Endodermal cell (in vitro differentiated cells): ENCODE results near the gene MAP3K21. TPM values are rescaled to one million over a fixed set of nuclear protein-coding genes. Genes with fewer than 3 reads are reported as not detected.

Experiments
- DNase-seq: peaks from one replicate; pipeline ENCODE4 v3.0.0-alpha.2; 2017
- H3K27ac ChIP-seq: 2 replicates; pipeline ENCODE4 v1.5.1; 2013; ENCODE audit warnings: mild to moderate bottlenecking, low read depth, low read length, moderate library complexity
- H3K27me3 ChIP-seq: 2 replicates; pipeline ENCODE4 v1.6.1; 2013; ENCODE audit warnings: mild to moderate bottlenecking, low read length, moderate library complexity; ENCODE audit not compliant: insufficient read depth, control insufficient read depth, poor library complexity, severe bottlenecking
- H3K36me3 ChIP-seq: 2 replicates; pipeline ENCODE4 v1.7.0; 2013; ENCODE audit warnings: mild to moderate bottlenecking, low read length, moderate library complexity; ENCODE audit not compliant: control insufficient read depth, insufficient read depth
- H3K4me1 ChIP-seq: one replicate; pipeline ENCODE4 v1.7.0; 2013; ENCODE audit warnings: low read length; ENCODE audit not compliant: control insufficient read depth, insufficient read depth
- H3K4me3 ChIP-seq: 2 replicates; pipeline ENCODE4 v1.5.1; 2013; ENCODE audit warnings: mild to moderate bottlenecking, low read length, moderate library complexity
- H3K9ac ChIP-seq: 2 replicates; pipeline ENCODE4 v1.6.1; 2013; ENCODE audit warnings: mild to moderate bottlenecking, low read length, moderate library complexity; ENCODE audit not compliant: poor library complexity, severe bottlenecking; ENCODE audit errors: extremely low read depth
- H3K9me3 ChIP-seq: 2 replicates; pipeline ENCODE4 v1.6.1; 2013; ENCODE audit warnings: mild to moderate bottlenecking, low read length, moderate library complexity; ENCODE audit not compliant: control insufficient read depth
- H3K27ac Mint-ChIP-seq: 2 replicates; pipeline ENCODE4 v1.8.0; 2020; ENCODE audit warnings: mixed read lengths
- H3K27me3 Mint-ChIP-seq: 2 replicates; pipeline ENCODE4 v1.8.0; 2021; ENCODE audit warnings: mild to moderate bottlenecking, mixed read lengths; ENCODE audit not compliant: insufficient read depth
- H3K36me3 Mint-ChIP-seq: 2 replicates; pipeline ENCODE4 v1.8.0; 2020; ENCODE audit warnings: low read depth, mixed read lengths
- H3K4me1 Mint-ChIP-seq: 2 replicates; pipeline ENCODE4 v1.8.0; 2020; ENCODE audit warnings: mixed read lengths
- H3K4me3 Mint-ChIP-seq: 2 replicates; pipeline ENCODE4 v1.8.0; 2020; ENCODE audit warnings: mild to moderate bottlenecking, moderate library complexity, mixed read lengths
- H3K9me3 Mint-ChIP-seq: 2 replicates; pipeline ENCODE4 v1.8.0; 2020; ENCODE audit warnings: mild to moderate bottlenecking, mixed read lengths
- CTCF ChIP-seq: fragments of 200-600 bp; sonication (generic); conservative IDR thresholded peaks from 2 replicates; pipeline ENCODE4 v1.5.0; 2021; ENCODE audit warnings: antibody characterized with exemption, mild to moderate bottlenecking
- WGBS, 2 experiments: methylation state at CpG; one replicate each; pipeline versions ENCODE4 v1.1.5 to v1.1.7; 2013; ENCODE audit warnings: missing lambda C conversion rate in 2 of 2, mixed read lengths in 1 of 2; ENCODE audit not compliant: insufficient coverage in 1 of 2, insufficient read length in 1 of 2; 5-methylcytosine and 5-hydroxymethylcytosine counted together
- total RNA-seq, 2 donors: library from RNA; stranded (reverse); fragmentation: NEBNext Ultra II Directional in 1 of 2; extraction: Animal tissue kit (Norgen Biotek cat#: 25700) in 1 of 2; gene quantifications; 2 replicates in 1 of 2; 3 replicates in 1 of 2; pipeline ENCODE4 v1.2.1, GENCODE V29; 2021

The MAP3K21 gene
- total RNA-seq, 2 donors from 2014 or later = 9.4 to 14.6 TPM

GRCh38 chr1:233361876-233362275 lies 34.4 kb downstream of the MAP3K21 start:
- TF ChIP-seq CTCF = no peak
- Mint-ChIP-seq H3K27me3 (no peaks in the 10 kb centered on the region), H3K9me3 (no peaks in the 10 kb centered on the region), H3K27ac (no peak overlapping the region), H3K36me3 (peaks cover 4% of the 10 kb centered on the region), H3K4me1 (peaks cover 18% of the 10 kb centered on the region), H3K4me3 (peak overlapping the region; percentile 18)
- H3K4me1 ChIP-seq = peaks cover 4% of the 10 kb centered on the region
- H3K27ac ChIP-seq = no peak overlapping the region
- H3K4me3 ChIP-seq = no peak overlapping the region
- H3K36me3 ChIP-seq = no peaks in the 10 kb centered on the region
- no peaks in the 10 kb centered on the region for H3K27me3 ChIP-seq
- H3K9me3 ChIP-seq = no peaks in the 10 kb centered on the region
- H3K9ac ChIP-seq = no peak overlapping the region
- 86% methylated on average over 14 to 19 of the region's 19 CpGs for WGBS, 2 experiments
- peak; percentile 78 for DNase-seq

- Mint-ChIP-seq H3K36me3 (peaks cover 2% of the 10 kb centered on the region), H3K27ac (no peak overlapping the region), H3K27me3 (no peaks in the 10 kb centered on the region), H3K4me1 (peaks cover 22% of the 10 kb centered on the region), H3K4me3 (no peak overlapping the region), H3K9me3 (no peaks in the 10 kb centered on the region)
- no peaks in the 10 kb centered on the region for H3K36me3 ChIP-seq
- H3K27me3 ChIP-seq = no peaks in the 10 kb centered on the region
- no peak overlapping the region for H3K9ac ChIP-seq
- no peak for TF ChIP-seq CTCF
- DNase-seq = no peak
- no peak overlapping the region for H3K27ac ChIP-seq
- no peak overlapping the region for H3K4me3 ChIP-seq
- no peaks in the 10 kb centered on the region for H3K9me3 ChIP-seq
- H3K4me1 ChIP-seq = peaks cover 4% of the 10 kb centered on the region
- WGBS, 2 experiments = no CpG with 5 or more reads among the region's 1 CpG
These were observed 35.2 kb downstream of the MAP3K21 start for GRCh38 chr1:233362743-233363142.

GRCh38 chr1:233364026-233364425 lies 36.5 kb downstream of the MAP3K21 start:
- Mint-ChIP-seq H3K27me3 (no peaks in the 10 kb centered on the region), H3K36me3 (peaks cover 1% of the 10 kb centered on the region), H3K4me1 (peaks cover 30% of the 10 kb centered on the region), H3K9me3 (no peaks in the 10 kb centered on the region), H3K4me3 (no peak overlapping the region), H3K27ac (no peak overlapping the region)
- 76% methylated on average over 1 of the region's 1 CpG; no CpG with 5 or more reads in 1 of the 2 experiments for whole genome bisulfite sequencing, 2 experiments
- Histone ChIP-seq H3K27me3 (no peaks in the 10 kb centered on the region), H3K4me3 (no peak overlapping the region), H3K9ac (no peak overlapping the region), H3K36me3 (no peaks in the 10 kb centered on the region), H3K4me1 (peaks cover 4% of the 10 kb centered on the region), H3K9me3 (no peaks in the 10 kb centered on the region), H3K27ac (no peak overlapping the region)
- DNase-seq = no peak
- TF ChIP-seq CTCF = no peak
